GF-D8 (cell line): ENCODE data around the gene YBX3.
"Not testable (repeated sequence)": the region's sequence is repeated elsewhere in the genome, so short reads cannot be mapped to it uniquely, and the experiment has no call there.

ENCODE experiments used
- DNase-seq: peaks from one replicate; lab custom pipeline; 2025; lab: John Stamatoyannopoulos, UW

YBX3 gene

DNA sequence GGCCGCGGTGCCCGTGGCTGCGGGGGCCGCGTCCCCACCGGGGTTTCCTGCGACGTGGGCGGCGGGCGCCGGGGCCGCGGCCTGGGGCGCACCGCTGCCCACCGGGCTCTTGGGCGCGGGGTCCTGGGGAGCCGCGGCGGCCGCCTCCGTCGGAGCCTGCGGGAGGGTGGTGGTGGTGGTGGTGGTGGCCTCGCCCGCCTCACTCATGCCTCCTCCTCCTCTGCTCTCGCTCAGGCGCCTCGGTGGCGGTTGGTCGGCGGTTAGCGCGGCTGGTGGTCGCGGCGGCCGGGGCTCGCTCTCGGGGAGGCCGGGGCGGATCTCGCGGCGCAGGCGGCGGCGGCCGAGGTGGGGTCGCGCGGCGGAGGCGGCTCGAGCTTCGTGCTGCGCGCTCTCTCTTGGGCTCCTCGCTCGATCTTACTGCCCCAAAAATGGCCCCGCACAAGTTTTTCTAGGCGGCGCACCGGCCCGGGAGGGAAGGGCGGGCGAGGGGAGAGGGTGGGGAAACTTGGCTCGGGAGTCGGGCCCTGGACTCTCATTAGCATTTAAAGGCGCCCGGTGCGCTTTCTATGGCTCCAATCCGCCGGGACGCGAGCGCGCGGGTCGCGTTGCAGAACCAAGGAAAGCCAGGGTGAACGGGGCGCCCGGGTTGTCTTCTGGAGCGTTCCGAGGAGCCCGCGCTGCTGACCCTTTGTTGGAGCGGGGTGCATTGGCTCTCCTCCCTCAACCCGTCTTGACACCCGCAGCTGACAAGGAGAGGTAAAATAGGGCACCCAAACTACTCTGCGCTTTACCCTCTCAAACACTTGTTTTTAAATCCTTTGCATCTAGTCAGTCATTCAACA, at the start of gene YBX3:
YBX3 (minus strand) TSS at position 419 of the 842 bp plus-strand sequence; CDS start at position 207, 212 bp downstream.
- no peak for DNase-seq

DNA sequence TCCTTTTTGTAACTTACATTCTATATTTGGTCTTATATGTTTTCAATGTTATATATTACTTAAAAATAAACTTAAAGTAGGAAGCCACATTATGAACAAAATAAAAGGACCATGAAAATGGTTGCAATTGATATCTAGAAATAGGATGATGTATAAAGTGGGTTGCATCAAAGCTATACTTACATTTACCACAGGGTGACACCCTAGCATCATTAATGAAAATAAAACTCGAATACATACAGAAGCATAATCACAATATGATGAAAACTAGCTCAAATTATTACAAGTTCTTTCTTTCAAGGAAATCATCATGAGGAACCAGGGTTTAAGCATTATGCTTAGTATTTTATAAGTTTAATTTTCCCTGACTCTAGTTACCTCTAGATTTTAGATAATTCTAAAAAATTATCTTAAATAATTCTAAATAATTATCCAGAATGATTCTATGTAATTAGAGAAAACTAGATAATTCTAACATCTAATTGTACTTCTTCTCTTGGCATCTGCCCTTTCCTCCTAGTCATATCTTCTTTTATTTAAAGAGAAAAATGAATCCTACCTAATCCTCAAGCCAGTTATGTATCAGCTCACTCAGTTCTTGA, 48.1 kb upstream of the YBX3 start:
- DNase-seq: no peak

DNA sequence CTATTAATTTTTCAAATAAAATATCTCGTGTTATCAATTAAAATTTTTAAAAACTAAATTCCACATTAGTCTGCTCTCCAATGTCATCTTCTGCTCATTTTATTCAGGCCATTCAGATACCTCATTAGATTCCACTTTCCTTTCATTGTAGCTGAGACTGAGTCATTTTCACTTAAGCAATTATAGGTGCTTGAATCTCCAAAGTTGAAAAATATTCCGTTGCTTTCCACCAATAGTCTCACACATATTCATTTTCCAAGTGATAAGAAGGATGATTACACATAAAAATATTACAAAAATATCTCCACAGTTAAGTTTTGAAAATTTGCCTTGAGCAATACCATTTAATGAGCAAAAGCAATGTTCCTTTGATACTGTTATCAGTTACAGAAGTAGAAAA, 36.5 kb upstream of the YBX3 start:
- DNase-seq: no peak

DNA sequence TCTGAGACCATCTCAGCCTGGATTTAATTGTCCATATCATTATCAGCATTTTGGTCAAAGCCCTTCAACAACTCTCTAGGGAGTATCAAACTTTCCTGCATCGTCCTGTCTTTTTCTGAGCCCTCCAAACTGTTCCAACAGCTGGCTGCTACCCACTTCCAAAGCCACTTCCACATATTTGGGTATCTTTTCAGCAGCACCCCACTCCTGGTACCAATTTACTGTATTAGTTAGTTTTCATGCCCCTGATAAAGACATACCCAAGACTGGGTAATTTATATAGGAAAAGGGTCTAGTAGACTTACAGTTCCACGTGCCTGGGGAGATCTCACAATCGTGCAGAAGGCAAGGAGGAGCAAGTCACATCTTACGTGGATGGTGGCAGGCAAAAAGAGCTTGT, 33.1 kb upstream of the YBX3 start:
- no peak for DNase-seq

DNA sequence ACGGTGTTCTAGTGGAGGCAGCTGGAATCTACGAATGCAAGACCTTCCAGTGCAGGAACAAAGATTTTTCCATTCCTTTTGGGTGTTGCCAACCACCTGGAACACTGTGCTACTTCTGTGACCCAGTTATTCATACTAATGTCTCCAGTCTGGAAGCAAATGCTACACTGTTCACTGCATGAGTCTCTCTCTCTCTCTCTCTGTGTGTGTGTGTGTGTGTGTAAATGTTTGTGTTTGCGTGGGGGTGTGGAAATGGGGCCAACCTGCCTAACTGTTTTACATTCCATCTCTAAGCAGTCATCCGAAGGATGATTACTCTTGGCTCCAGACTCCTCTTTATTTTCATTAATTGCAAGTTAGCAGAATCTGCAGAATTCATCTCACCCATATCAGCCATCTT, 29.9 kb upstream of the YBX3 start:
- no peak for DNase-seq

DNA sequence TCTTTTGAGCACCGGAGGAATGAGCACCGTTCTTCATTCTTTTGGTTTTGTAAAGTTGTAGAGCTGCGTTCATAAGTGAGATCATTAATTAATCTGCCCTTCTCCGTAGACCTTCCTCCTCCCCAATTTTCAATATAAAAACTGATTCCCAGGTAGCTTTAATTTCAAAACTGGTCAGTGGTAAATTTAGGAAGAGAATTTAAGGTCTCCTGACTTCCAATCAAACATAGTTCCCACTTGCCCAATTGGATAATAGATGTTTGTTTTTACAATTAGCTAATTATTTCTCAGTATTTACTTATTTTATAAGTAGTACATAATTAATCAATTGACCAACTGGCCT, 27.2 kb upstream of the YBX3 start:
- no peak for DNase-seq

DNA sequence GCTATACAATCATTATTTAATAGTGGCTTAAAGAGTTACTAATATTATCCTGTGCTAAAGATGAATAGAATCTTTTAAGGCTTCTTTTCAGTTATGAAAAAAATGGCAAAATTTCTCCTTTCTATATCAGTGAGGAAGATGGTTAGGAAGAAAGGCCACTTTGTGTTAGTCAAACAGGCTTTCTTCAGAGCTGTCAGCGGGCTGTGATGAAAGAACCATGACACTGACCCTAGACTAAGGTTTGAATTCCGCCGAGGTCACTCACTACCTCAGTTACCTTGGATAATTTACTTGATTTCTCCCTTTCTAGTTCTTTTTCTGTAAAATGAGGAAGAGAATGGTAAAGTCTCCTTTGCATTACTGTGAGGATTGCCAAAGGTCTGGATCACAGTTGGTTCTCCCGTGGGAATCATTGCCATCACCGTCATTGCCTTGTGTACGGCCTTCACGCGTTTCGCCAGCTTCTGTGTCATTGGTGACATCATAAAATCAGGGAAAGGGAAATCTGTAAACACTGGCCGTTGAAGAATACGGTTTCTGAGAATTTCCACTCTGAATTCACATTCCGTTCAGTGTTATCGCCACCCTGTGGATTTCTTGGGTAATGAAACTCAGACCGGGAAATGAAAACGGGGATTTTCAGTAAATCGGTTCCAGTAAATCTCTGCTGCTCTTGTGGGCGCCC, 26.7 kb upstream of the YBX3 start:
- no peak for DNase-seq

DNA sequence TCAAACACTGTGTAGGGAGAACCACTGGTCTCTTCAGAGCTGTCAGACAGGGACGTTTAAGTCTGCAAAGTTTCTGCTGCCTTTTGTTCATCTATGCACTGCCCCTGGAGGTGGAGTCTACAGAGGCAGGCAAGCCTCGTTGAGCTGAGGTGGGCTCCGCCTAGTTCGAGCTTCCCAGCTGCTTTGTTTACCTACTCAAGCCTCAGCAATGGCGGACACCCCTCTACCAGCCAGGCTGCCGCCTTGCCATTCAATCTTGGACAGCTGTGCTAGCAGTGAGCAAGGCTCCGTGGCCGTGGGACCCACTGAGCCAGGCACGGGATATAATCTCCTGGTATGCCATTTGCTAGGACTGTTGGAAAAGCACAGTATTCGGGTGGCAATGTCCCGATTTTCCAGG, 24.6 kb upstream of the YBX3 start:
- DNase-seq: no peak

DNA sequence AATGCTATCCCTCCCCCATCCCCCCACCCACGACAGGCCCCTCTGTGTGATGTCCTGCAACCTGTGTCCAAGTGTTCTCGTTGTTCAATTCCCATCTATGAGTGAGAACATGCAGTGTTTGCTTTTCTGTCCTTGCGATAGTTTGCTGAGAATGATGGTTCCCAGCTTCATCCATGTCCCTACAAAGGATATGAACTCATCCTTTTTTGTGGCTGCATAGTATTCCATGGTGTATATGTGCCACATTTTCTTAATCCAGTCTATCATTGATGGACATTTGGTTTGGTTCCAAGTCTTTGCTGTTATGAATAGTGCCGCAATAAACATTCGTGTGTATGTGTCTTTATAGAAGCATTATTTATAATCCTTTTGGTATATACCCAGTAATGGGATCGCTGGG, 20.3 kb upstream of the YBX3 start:
- DNase-seq: not testable (repeated sequence)

DNA sequence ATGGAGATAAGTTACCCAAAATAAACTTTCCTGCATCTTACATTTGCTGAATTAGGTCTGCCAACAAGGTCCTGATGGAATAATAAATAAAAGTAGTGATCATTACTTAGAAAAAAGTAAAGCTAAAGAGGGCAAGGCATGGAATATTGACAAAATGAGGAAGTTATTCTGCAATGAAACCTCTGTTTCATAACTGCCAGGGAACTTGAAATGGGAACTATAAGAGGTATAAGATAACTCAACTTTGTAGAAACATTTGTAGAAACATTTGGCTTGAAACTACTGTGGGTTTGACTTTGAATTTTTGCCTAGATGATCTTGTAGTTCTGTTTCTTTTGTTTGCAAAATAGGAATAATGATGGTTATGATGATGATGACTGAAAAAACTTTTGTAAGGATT, 18.7 kb upstream of the YBX3 start:
- DNase-seq: no peak

DNA sequence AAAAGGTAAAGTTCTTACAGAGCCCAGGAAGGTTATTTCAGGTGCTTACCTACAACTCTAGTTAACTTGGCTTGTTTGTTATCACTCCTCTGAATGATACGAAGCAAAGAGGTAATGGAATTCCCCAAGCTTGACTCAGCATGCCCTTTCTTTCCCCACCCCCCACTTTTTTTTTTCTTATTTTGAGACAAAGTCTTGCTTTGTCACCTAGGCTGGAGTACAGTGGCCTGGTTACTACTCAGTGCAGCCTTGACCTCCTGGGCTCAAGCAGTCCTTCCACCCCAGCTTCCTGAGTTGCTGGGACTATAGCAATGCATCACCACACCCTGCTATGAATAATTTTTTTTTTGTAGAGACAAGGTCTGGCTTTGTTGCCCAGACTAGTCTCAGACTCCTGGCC, 17.1 kb upstream of the YBX3 start:
- no peak for DNase-seq

DNA sequence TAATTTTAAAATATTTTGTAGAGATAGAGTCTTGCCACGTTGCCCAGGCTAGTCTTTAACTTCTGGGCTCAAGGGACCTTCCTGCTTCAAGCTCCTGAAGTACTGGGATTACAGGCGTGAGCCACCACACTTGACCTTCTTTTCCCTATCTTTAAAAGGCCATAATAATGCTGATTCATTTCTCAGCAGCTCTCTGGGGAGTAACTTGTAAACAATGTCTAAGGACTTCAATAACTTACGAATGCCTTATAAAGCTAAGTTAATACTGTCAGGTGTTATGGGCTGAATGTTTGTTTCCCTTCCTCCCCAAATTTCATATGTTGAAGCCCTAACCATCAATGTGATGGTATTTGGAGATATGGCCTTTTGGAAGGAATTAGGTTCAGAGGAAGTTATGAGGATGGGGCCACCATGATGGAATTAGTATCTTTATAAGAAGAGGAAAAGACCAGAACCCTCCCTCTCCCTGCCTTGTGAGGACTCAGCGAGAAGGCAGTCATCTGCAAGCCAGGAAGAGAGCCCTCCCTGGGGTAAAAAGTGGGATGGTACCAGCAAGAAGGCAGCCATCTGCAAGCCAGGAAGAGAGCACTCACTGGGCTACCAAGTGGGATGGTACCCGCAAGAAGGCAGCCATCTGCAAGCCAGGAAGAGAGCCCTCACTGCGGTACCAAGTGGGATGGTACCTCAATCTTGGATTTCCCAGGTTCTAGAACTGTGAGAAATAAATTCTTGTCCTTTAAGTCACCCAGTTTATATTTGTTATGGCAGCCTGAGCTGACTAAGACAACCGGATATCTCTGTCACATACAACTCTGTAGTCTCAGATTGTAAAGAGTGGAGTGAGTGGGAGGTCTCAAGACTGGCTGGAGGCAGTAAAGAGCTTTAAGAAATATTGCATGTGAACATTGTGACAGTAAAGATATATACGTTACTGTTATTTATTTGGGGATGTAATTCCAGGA, 16.3 kb upstream of the YBX3 start:
- DNase-seq: no peak

DNA sequence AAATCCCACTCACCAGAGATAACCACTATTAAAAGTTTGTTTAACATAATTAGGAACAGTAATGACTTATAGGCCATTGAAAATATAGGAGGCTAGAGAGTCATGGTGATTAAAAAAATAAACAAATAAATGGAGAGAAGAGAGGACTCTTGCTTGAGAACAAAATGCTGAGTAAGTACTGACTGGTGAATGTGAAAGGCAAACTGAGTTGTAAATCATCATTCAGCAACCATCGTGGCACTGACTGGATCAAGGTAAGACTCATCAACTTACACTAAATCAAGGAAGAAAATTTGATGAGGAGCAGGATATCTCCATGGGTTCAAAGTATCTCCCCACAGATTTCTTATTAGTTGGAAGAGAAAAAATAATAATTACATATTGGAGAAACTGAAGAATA, 14.1 kb upstream of the YBX3 start:
- DNase-seq: no peak

DNA sequence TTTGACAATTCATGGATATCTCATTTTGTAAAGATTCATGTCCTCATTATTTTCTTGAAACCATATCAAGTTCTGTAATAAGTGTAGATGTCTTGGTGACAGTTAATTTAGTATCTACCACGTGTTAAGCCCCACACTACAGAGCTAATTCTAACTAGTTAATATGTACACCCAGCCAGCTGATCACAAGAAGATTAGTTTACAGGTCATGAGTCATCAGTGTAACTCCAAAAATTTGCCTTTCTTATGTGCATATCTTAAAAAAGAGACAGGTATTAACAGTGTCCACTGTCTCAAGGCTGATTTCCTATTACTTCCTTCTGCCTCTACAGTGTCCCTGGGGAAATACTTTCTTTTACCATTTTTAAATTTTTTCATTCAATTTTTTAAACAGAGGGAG, 13.3 kb upstream of the YBX3 start:
- DNase-seq: no peak

DNA sequence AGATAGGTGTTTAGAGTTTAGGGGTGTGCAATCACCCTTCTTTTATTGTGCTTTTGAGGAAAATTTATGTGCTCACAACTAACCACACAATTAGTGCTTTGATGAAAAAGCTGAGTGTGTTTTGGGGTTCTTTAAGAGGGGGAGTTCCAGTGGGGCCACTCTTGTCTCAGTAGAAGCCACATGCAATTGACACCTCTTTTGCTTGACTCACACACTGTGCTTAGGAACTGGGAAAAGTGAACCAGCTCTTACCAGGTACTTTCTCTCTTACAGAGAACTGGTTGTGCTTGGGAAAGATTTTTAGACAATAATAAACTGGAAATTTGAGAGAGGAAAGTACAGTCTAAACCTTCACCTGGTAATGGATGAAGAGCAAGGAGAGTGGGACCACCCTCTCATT, 12.3 kb upstream of the YBX3 start:
- DNase-seq: no peak

DNA sequence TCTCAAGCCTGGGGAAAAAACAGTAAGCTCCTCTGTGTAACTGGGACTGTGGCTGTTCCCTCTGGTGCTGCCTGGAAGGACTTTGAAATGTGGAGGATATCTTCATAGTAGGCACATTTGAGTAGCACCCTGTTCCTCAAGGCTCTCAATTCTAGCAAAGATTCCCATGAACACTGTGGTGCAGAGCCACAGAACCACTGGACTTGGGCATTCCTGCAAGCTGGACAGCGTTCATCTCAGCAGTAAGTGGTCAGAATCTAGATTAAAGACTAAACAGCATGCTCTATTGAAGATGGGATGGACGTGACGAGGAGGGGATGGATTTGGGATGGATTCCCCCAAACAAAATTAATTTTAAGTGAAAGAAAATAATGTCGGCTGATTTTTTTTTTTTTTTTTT, 9.4 kb upstream of the YBX3 start:
- DNase-seq: no peak

DNA sequence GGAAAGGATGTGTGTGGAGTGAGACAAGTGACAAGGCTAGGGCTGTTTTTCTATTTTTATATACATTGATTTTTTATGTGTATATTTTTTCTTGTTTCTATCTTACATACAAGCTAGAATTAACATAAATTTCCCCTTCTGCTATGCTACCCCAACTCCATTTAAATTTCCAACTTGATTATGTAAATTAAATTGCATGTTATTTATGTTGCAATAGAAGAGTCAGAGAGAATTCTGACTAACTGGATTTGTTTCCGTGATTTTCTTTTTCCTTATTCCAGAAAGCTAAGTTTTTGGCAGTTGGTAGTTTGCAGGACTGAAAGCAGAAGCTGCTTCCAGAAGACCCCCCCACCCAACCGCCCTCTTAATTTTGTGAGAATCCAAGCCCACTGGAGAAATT, 8.9 kb upstream of the YBX3 start:
- no peak for DNase-seq

DNA sequence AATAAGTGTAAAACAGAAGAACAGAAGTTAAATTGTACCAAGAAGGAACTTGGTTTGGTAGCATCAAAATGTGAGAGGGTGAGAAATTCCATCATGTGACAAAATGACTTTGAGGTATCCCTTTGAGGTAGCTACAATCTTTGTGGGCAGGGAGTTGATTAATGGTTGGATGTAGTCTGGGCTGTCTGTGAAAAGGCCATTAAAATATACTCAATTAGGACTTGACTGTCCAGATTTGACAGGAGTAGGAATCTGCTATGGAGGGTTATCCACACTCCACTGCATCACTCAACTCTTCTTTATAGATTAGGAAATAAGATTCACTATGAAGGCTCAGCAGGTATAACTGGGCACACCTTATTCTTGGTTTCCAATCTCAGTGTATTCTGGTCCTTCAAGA, 7.4 kb upstream of the YBX3 start:
- DNase-seq: no peak

DNA sequence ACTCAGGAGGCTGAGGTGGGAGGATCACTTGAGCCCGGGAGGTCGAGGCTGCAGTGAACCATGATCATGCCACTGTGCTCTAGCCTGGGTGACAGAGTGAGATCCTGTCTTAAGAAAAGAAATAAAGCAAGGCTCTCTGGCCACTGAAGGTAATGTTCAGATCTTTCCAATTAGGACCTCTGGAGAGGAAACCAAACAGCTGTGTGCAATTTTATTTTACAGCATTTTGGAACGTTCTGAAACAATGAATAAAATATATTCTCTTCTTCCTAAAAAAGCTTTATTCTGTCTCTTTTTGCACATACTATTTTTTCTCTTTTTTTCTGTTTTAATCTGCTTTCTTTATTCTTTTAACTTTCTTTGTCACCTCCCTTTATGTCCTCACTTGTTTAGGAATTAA, 5.0 kb upstream of the YBX3 start:
- DNase-seq: no peak

DNA sequence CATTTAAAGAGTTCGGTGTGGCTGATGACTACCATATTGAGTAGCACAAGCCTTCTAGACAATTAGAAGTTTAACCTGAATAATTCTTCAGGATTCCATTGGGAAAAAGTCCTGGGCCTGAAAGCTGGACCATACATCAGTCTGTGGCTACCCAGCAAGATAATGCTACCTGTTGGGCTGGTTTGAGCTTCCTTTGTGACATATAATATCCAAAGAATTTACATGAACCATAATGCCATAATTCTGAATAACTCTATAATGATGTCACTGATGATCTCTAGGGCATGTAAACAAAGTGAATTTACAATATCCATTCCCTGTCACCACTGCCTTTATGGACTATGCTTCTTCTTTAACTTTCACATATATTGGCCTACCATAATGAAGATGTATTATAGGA, 3.8 kb upstream of the YBX3 start:
- no peak for DNase-seq

DNA sequence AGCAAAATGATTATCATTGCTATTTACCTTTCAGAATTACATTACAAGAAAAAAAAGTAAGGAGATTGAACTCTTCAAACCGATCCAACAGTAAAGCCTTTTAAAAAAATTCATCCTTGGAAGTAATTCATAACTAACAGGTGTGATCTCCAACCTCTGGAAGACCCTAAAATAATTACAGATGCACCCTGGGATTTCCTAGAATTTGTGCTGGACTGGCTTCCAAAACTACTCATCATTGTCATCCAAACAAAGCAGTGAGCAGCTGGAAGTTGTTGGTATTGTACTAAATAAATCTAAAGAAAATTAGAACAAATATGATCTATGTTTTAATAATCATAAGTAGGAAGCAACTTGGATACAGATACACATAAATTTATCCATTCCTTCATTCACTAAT, 1.9 kb upstream of the YBX3 start:
- DNase-seq: no peak

DNA sequence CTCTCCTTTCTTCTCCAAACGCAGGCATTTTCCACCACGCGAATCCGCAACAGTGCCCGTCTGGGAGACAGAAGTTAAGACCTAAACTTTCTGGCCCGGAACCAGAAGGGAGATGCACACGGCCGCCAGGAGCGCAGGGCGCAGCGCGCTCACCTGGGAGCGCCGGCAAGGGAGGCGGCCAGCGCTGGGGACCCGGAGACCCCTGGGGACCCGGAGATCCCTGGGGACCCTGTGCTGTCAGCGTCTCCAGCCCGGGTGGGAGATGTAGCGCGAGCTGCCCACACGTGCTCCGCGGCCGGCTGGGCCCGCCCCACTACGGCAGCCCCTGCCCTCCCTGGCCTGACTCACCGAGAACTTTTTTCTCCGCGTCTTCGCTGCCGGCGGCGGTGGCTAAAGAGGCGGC, 620 bp downstream of the YBX3 start:
- no peak for DNase-seq
